Fibroblast of pulmonary artery (primary cell): ENCODE results near the gene NPHP4.

Experiments
- DNase-seq: peaks from one replicate; pipeline ENCODE4 v3.0.0-alpha.2; 2010; ENCODE audit warnings: low read depth
- H3K4me3 ChIP-seq: replicated peaks from 2 replicates; pipeline ENCODE4 v1.5.1; 2011; ENCODE audit warnings: low read depth, mild to moderate bottlenecking, control low read depth, low read length, moderate library complexity
- CTCF ChIP-seq: IDR thresholded peaks from 2 replicates; pipeline ENCODE4 v1.5.1; 2011; ENCODE audit warnings: mild to moderate bottlenecking, control low read depth, low read length, inconsistent platforms; ENCODE audit errors: missing control alignments

The NPHP4 gene

GRCh38 chr1:6004412-6005123, 12.3 kb upstream of the NPHP4 start:
- TF ChIP-seq CTCF, result no peak
- DNase-seq, result no peak
- no peak overlapping the region for H3K4me3 ChIP-seq

- no peak for TF ChIP-seq CTCF
- no peak overlapping the region for H3K4me3 ChIP-seq
- no peak for DNase-seq
Measured at GRCh38 chr1:6003568-6004411, 11.6 kb upstream of the NPHP4 start.

- no peak for DNase-seq
- no peak for TF ChIP-seq CTCF
- H3K4me3 ChIP-seq, result no peak overlapping the region
Measured at GRCh38 chr1:6002714-6003501, 10.7 kb upstream of the NPHP4 start.

- TF ChIP-seq CTCF, result no peak
- no peak for DNase-seq
Measured at GRCh38 chr1:6001992-6002576, 9.9 kb upstream of the NPHP4 start.

GRCh38 chr1:6000444-6001288, 8.4 kb upstream of the NPHP4 start:
- no peak for DNase-seq
- no peak for TF ChIP-seq CTCF
- no peak overlapping the region for H3K4me3 ChIP-seq

More at GRCh38 chr1:6001992-6002576, 9.9 kb upstream of the NPHP4 start:
- H3K4me3 ChIP-seq, result no peak overlapping the region
